Activated CD8-positive, alpha-beta memory T cell treated with anti-CD3 and anti-CD28 coated beads, Interleukin-2, amount 10 ng/mL, durations not matched to agents 7 days and 5 days (primary cell): ENCODE measurements around the gene LCN10. TPM values are rescaled to one million over a fixed set of nuclear protein-coding genes. Genes with fewer than 3 reads are reported as not detected.

Source experiments
- ATAC-seq: fragments of 150-1000 bp; cut with Tn5 transposase; one replicate; pipeline ENCODE4 v1.10.0; 2021; ENCODE audit warnings: moderate library complexity
- CTCF ChIA-PET: fragments of 350-600 bp; sonication (Branson Sonifier 250); formaldehyde crosslinking; loops from one replicate; lab custom pipeline; 2021; ENCODE audit warnings: antibody characterized with exemption; lab: Charles Lee
- DNase-seq: peaks from one replicate; pipeline ENCODE4 v3.0.0-alpha.2; 2020
- H3K27ac Mint-ChIP-seq: one replicate; pipeline ENCODE4 v1.8.0; 2021; ENCODE audit warnings: mild to moderate bottlenecking, mixed read lengths
- H3K27me3 Mint-ChIP-seq: one replicate; pipeline ENCODE4 v1.8.0; 2021; ENCODE audit warnings: mixed read lengths
- H3K36me3 Mint-ChIP-seq: one replicate; pipeline ENCODE4 v1.8.0; 2021; ENCODE audit warnings: mild to moderate bottlenecking, mixed read lengths
- H3K4me1 Mint-ChIP-seq: one replicate; pipeline ENCODE4 v1.8.0; 2021; ENCODE audit warnings: mixed read lengths
- H3K4me3 Mint-ChIP-seq: one replicate; pipeline ENCODE4 v1.8.0; 2021; ENCODE audit warnings: mild to moderate bottlenecking, moderate library complexity, mixed read lengths
- H3K9me3 Mint-ChIP-seq: one replicate; pipeline ENCODE4 v1.8.0; 2022; ENCODE audit warnings: low read depth, mixed read lengths
- total RNA-seq, 2 experiments: library from RNA; stranded (reverse); gene quantifications; one replicate each; pipeline ENCODE4 v1.2.3, GENCODE V29; 2021

The LCN10 gene
- total RNA-seq, 2 experiments from 2014 or later, result 0.68 TPM; not detected in 1

DNA sequence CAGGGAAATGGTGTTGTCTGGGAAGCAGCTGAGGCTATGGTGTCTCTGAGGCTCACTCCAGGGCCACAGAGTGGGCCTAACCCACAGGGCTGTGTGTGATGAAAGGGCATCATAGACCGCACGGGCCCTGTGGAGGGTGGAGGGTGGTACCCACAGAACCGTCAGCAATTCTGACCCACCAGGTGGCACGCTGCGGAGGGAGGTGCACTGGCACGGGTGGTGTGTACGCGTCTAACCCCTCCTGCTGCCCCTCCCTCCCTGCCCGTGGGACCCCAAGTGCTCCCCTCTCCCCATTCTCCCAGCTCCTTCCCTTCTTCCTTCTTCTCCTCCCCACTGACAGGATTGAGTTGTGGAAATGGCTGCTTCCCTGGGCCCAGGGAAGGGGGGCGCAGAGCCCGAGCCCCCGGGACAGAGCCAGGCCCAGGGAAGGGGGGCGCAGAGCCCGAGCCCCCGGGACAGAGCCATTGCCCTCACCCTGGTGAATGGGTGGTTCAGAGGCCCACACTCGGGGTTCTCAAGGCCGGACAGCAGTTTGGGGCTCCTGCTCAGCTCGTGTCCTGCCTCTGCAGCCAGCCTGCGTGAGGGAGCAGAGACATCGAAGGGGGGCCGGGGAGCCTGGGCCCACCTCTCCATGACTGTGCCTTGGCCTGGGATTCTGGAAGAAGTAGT is 6.8 kb downstream of the LCN10 start:
- ATAC-seq (no peak), DNase-seq (no peak)
- H3K9me3 Mint-ChIP-seq, result no peaks in the 10 kb centered on the region
- H3K4me3 Mint-ChIP-seq, result no peak overlapping the region
- peaks cover 6% of the 10 kb centered on the region for H3K4me1 Mint-ChIP-seq
- CTCF ChIA-PET, result no interaction called here
- peaks cover 3% of the 10 kb centered on the region for H3K27me3 Mint-ChIP-seq
- H3K27ac Mint-ChIP-seq, result no peak overlapping the region
- no peaks in the 10 kb centered on the region for H3K36me3 Mint-ChIP-seq

DNA sequence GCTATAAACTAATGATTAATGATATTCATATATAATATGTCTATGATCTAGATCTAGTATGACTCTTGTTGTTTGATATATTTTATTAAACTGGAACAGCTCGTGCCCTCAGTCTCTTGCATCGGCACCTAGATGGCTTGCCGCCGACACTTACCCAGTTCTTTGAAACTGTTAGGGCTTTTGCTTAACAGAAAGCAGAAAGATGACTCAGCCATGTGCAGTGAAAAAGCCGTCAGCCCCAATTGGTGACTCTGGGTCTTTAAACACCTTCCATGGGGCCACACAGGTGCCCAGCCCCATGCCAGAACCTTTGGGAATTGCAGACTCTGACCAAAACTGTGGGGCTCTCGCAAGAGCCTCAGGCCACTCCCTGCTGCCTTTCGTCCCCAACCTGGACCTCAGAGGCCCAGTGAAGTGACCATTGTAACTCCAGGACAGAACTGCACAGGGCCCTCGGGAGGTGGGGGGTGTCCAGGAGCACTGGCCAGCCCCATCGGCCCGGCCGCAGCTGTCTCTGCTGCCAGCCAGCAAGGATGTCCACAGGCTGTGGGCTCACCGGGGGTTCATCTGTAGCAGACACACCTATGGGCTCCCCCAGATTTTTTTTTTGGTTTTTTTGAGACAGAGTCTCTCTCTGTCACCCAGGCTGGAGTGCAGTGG is 7.8 kb downstream of the LCN10 start:
- Mint-ChIP-seq H3K36me3 (no peaks in the 10 kb centered on the region), H3K4me3 (no peak overlapping the region), H3K27me3 (peaks cover 3% of the 10 kb centered on the region), H3K27ac (no peak overlapping the region), H3K4me1 (peaks cover 6% of the 10 kb centered on the region), H3K9me3 (no peaks in the 10 kb centered on the region)
- CTCF ChIA-PET, result no interaction called here
- DNase-seq (no peak), ATAC-seq (no peak)

DNA sequence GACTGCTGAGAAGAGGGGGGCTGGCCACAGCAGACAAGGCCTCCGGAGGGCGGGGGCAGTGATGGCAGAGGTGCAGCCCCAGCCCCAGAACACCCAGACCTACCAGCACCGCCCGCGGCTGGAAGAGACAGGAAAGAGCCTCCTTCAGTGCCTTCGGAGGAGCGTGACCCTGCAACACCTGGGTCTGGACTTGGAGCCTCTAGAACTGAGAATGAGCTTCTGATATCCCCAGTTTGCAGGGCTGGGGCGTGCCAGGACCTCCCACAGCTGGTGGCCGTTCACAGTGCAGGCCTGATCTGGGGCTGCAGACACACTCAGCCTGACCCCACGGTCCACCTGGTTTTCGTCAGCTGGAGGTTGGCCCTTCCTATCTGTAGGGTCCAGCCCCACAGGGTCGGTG is 9.1 kb downstream of the LCN10 start:
- Mint-ChIP-seq H3K27ac (no peak overlapping the region), H3K4me1 (peaks cover 10% of the 10 kb centered on the region), H3K4me3 (no peak overlapping the region), H3K27me3 (peaks cover 7% of the 10 kb centered on the region), H3K9me3 (no peaks in the 10 kb centered on the region), H3K36me3 (no peaks in the 10 kb centered on the region)
- CTCF ChIA-PET, result interaction anchor here (0.9 kb wide), 1 partner anchor 10 kb away, joined by 3 read pairs; no protein-coding TSS in a partner anchor
- DNase-seq (no peak), ATAC-seq (no peak)

DNA sequence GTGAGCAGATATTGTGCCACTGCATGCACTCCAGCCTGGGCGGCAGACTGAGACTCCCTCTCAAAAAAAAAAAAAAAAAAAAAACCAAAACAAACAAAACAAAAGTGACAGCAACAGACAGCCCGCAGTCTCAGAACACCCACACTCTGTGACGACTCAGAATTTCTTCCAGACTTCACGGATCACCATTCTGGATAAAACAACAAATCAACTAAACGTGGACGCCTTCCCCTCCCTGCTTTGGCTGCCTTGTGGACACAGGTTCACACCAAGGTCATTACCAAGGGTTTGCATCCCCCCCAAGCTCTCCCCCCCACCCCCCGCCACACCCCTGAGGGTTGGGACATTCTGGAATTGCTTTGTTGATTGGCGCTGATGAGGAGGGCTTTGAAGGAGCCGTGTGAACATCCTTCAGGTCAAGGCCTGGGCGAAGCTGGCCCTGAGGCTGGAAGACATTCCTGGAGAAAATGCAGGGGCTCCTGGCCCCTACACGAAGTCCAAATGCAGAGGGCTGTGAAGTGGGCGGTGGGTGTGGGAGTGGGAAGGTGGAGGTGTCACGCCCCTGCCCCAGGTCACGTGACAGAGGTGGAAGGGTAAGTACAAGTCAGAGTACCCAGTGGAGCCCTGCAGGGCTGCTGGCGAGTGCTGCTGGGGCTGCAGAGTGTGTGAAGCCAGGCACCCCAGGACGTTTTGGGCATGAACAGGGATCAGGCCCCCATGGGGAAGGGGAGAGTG is 10.1 kb downstream of the LCN10 start:
- peaks cover under 1% of the 10 kb centered on the region for H3K36me3 Mint-ChIP-seq
- CTCF ChIA-PET, result interaction anchor here (0.6 kb wide), 1 partner anchor 39 kb away, joined by 3 read pairs; no protein-coding TSS in a partner anchor
- H3K4me1 Mint-ChIP-seq, result peaks cover 8% of the 10 kb centered on the region
- DNase-seq (no peak), ATAC-seq (no peak)
- H3K4me3 Mint-ChIP-seq, result no peak overlapping the region
- H3K27ac Mint-ChIP-seq, result no peak overlapping the region
- no peaks in the 10 kb centered on the region for H3K9me3 Mint-ChIP-seq
- peaks cover 4% of the 10 kb centered on the region for H3K27me3 Mint-ChIP-seq

DNA sequence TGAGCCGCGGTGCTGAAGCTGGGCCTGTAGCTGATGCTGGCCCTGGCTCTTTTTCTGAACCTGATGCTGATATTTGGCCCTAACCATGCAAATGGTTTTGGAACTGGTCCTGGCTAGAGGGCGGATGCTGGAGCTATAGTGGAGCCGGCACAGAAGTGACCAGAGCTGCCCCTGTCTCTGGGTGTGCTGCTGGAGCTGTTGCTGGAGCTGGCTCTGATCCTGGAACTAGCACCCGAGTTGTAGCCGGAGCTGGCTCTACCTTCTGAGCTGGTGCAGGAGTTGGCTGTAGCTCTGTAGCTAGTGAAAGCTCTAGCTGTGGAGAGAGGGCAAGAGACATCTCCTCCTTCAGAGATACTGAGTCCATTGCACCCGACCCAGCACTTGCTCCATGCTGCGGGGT is 12.8 kb downstream of the LCN10 start:
- Mint-ChIP-seq H3K4me1 (peaks cover 28% of the 10 kb centered on the region), H3K4me3 (no peak overlapping the region), H3K36me3 (peaks cover 22% of the 10 kb centered on the region), H3K27ac (no peak overlapping the region), H3K27me3 (peaks cover 4% of the 10 kb centered on the region), H3K9me3 (no peaks in the 10 kb centered on the region)
- DNase-seq (no peak), ATAC-seq (no peak)
- CTCF ChIA-PET, result interaction anchor here (0.9 to 2.5 kb wide), 11 partner anchors 10 to 510 kb away, joined by 3 to 7 read pairs (median 4); partner anchors contain the start of gene NPDC1

DNA sequence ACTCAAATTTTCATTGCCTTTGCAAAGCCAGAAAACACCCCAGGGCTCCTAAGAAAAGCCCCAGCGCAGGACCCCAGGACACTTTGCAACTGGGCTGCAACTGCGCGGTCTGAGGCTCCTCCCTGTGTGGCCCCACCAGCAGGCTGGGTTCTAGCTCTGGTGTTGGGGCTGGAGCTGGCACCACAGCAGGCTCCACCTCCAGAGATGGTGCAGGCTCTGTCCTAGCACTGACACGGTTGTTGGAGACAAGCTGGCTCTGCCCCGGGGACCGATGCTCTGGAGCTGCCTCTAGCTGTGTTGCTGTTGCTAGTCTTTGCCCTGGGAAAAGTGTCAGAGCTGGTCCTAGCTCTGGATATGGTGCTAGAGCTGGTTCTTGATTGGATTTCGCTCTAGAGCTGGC is 13.6 kb downstream of the LCN10 start:
- H3K27me3 Mint-ChIP-seq, result peaks cover 4% of the 10 kb centered on the region
- ATAC-seq (no peak), DNase-seq (no peak)
- peaks cover 31% of the 10 kb centered on the region for H3K4me1 Mint-ChIP-seq
- peaks cover 27% of the 10 kb centered on the region for H3K36me3 Mint-ChIP-seq
- H3K4me3 Mint-ChIP-seq, result peak overlapping the region; percentile 36
- H3K27ac Mint-ChIP-seq, result no peak overlapping the region
- CTCF ChIA-PET, result interaction anchor here (0.6 to 3.4 kb wide), 22 partner anchors 12 to 511 kb away, joined by 3 to 30 read pairs (median 4); partner anchors contain the start of genes AGPAT2, AJM1, LCN8 and NPDC1
- H3K9me3 Mint-ChIP-seq, result no peaks in the 10 kb centered on the region

DNA sequence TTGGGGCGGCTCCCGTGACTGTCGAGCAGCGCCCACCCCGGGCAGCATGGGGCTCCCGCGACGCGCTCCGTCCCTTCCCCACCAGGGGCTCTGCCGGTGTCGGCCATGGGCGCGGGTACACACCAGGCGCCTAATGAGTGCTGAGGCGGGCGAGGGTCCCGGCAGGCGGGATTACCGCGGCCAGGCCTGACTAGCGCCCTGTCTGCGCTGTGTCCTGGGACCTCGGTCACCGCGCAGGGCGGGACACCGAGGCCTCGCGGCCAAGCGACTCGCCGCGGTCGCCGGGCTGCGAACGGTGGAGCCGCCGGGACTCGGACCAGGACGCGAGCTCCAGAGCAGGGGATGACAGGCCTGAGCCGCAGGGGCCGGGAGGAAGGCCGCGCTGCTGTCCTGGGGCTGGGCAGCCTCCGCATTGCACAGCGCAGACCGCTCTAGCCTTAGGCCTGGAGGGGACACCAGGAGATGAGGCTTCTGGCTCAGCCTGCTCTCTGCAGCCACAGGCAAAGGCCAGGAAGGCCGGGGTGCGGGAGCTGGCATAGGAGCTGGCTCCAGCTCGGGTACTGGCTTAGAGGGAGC is 14.1 kb downstream of the LCN10 start:
- H3K36me3 Mint-ChIP-seq, result peaks cover 32% of the 10 kb centered on the region
- peaks cover 36% of the 10 kb centered on the region for H3K4me1 Mint-ChIP-seq
- CTCF ChIA-PET, result interaction anchor here (0.7 to 3.4 kb wide), 22 partner anchors 10 to 385 kb away, joined by 3 to 30 read pairs (median 5); partner anchors contain the start of genes AGPAT2, AJM1, LCN8 and RABL6
- H3K9me3 Mint-ChIP-seq, result no peaks in the 10 kb centered on the region
- H3K27me3 Mint-ChIP-seq, result peaks cover 4% of the 10 kb centered on the region
- DNase-seq, result no peak
- no peak overlapping the region for H3K27ac Mint-ChIP-seq
- ATAC-seq, result peak; percentile 13
- peak overlapping the region; percentile 36 for H3K4me3 Mint-ChIP-seq

DNA sequence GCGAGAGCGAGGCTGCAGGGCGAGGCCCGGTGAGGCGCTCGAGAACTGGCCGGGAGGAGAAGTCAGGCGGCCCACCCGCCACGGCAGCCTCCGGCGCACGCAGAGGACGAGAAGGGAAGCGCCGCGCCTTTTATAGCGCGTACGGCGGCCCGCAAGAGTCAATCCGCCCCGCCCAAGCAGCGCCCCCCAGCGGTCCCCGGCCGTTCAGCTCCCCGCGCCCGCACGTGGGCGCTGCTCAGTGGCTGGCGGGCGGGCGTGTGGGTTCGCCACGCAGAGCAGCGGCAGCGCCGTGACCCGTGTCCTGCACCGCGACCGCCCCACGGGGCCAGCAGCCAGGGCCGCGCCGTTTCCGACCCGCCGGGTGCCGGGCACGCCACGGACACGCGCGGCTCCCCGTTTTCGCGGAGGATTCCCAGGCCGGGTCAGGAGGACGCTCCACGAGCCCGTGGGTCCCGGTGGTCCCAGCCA is 14.6 kb downstream of the LCN10 start:
- peak overlapping the region; percentile 92 for H3K4me3 Mint-ChIP-seq
- CTCF ChIA-PET, result interaction anchor here (0.8 to 3.4 kb wide), 21 partner anchors 9 to 365 kb away, joined by 3 to 30 read pairs (median 5); partner anchors contain the start of genes AGPAT2, AJM1, DNLZ and LCN8
- peaks cover 34% of the 10 kb centered on the region for H3K36me3 Mint-ChIP-seq
- H3K27ac Mint-ChIP-seq, result no peak overlapping the region
- no peaks in the 10 kb centered on the region for H3K9me3 Mint-ChIP-seq
- peaks cover 4% of the 10 kb centered on the region for H3K27me3 Mint-ChIP-seq
- peak; percentile 79 for ATAC-seq
- peak; percentile 92 for DNase-seq
- H3K4me1 Mint-ChIP-seq, result peaks cover 38% of the 10 kb centered on the region

DNA sequence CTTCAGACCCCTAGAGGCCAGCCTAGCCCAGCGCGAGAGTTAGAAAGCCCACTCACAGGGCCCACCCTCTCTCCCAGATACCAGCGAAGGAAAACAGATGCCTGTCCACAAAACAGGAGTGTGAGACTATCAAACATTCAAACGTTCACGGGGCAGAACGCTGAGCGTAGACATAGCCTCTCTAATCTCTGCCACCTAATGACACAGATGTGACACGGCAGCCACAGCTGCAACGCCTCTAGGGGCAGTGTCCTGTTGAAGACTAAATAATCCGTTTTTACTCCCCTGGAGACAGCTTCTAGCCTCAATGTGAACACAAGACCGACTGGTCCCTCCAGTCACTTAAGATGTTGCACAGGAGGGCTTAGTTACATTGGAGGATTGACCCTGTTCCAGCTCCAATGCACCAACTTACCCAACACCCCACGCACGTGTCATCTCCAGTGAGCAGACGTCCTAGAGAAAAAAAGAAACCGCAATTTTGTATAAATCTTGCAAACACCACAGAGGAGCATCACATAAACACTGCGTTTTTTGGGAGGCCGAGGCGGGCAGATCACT is 16.0 kb downstream of the LCN10 start:
- Mint-ChIP-seq H3K9me3 (no peaks in the 10 kb centered on the region), H3K36me3 (peaks cover 34% of the 10 kb centered on the region), H3K4me1 (peaks cover 35% of the 10 kb centered on the region), H3K27ac (peak overlapping the region; percentile 87), H3K4me3 (peak overlapping the region; percentile 92), H3K27me3 (peaks cover 4% of the 10 kb centered on the region)
- DNase-seq (peak; percentile 80), ATAC-seq (peak; percentile 37)
- CTCF ChIA-PET, result interaction anchor here (0.7 to 3.4 kb wide), 21 partner anchors 8 to 403 kb away, joined by 3 to 30 read pairs (median 7); partner anchors contain the start of genes AGPAT2, DIPK1B, DNLZ and MAN1B1

DNA sequence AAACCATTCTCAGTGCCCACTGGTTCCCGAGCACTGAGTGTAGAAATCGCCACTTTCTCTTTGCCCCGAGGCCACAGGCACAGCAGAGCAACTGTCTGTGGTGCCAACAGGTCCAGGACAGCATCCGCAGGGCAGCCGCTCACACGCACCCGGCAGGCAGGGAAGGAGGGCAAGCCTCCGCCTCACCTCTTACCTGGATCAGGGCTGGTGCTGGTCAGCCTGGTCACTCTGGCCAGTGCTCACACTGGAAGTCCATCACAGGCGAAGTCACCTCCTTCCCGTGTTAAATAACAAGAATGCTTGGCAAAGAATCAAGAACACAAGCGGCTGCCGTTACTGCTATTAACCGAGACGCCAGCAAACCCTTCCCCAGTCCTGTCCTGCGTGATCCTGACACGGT is 16.6 kb downstream of the LCN10 start:
- H3K9me3 Mint-ChIP-seq, result no peaks in the 10 kb centered on the region
- H3K4me3 Mint-ChIP-seq, result peak overlapping the region; percentile 92
- H3K27ac Mint-ChIP-seq, result peak overlapping the region; percentile 87
- H3K27me3 Mint-ChIP-seq, result peaks cover 4% of the 10 kb centered on the region
- DNase-seq (no peak), ATAC-seq (no peak)
- CTCF ChIA-PET, result interaction anchor here (0.8 to 3.4 kb wide), 7 partner anchors 10 to 403 kb away, joined by 3 to 30 read pairs (median 5); partner anchors contain the start of gene SAPCD2
- H3K36me3 Mint-ChIP-seq, result peaks cover 34% of the 10 kb centered on the region
- peaks cover 35% of the 10 kb centered on the region for H3K4me1 Mint-ChIP-seq

DNA sequence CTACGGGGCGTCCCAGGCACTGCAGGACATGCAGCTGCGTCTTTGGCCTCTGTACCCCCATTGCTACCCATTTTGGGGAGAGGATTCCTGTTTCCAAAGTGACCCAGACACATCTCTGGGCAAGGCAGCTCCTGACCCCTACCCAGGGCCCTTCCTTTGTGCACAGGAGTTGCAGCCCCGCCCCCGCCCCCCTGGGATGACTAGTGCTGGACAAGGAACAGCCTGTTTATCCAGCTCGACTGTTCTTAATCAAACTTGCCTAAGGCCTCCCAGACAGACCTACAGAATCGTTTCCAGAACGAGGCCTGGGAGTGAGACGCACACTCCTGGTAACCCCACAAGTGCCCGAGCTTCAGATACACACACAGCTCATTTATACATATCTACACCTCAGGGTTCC is 17.1 kb downstream of the LCN10 start:
- DNase-seq (no peak), ATAC-seq (no peak)
- Mint-ChIP-seq H3K4me3 (peak overlapping the region; percentile 92), H3K27ac (peak overlapping the region; percentile 87), H3K4me1 (peaks cover 35% of the 10 kb centered on the region), H3K36me3 (peaks cover 34% of the 10 kb centered on the region), H3K9me3 (no peaks in the 10 kb centered on the region), H3K27me3 (peaks cover 4% of the 10 kb centered on the region)
- CTCF ChIA-PET, result interaction anchor here (0.8 to 1.1 kb wide), 2 partner anchors 12 to 54 kb away, joined by 3 to 4 read pairs; no protein-coding TSS in a partner anchor

DNA sequence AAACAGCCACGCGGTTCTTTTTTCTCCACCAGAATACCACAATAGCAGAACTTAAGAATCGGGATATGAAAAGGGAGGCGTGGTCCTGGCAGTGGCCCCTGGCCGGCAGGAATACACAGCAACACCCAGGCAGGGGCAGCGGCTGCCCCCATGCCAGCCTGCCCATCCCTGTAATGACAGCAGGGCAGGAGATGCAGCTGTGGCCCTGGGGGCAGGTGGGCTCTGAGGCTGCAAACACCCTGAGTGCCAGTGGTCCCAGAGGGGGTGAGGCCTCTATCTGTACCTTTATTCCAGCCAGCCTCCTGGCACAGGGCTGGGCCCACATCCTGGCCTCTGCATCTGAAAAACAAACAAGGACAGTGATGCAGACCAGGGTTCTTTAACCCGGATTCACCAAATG is 18.0 kb downstream of the LCN10 start:
- CTCF ChIA-PET, result no interaction called here
- no peak for ATAC-seq
- H3K36me3 Mint-ChIP-seq, result peaks cover 34% of the 10 kb centered on the region
- peaks cover 35% of the 10 kb centered on the region for H3K4me1 Mint-ChIP-seq
- peaks cover 4% of the 10 kb centered on the region for H3K27me3 Mint-ChIP-seq
- H3K4me3 Mint-ChIP-seq, result no peak overlapping the region
- no peaks in the 10 kb centered on the region for H3K9me3 Mint-ChIP-seq
- DNase-seq, result no peak
- no peak overlapping the region for H3K27ac Mint-ChIP-seq
